ENCODE data around the gene TMEM273. TPM values are rescaled to one million over a fixed set of nuclear protein-coding genes. Genes with fewer than 3 reads are reported as not detected.

TMEM273 gene
- total RNA-seq, 4 donors from 2014 or later: 18.6 to 37.9 (median 28.8) TPM

GRCh38 chr10:49174926-49175500 is 13.2 kb downstream of the TMEM273 start:
- Histone ChIP-seq H3K27me3 (no peaks in the 10 kb centered on the region), H3K9me3 (no peaks in the 10 kb centered on the region), H3K36me3 (no peaks in the 10 kb centered on the region), H3K4me3 (no peak overlapping the region), H3K4me1 (peaks cover 0 to 17% (median 14%) of the 10 kb centered on the region in 4 donors), H3K27ac (no peak overlapping the region)
- TF ChIP-seq EP300 (IDR thresholded peaks at IDR 0.05): no peak
- no peak for TF ChIP-seq POLR2A (IDR thresholded peaks at IDR 0.05)
- TF ChIP-seq, protein P1, sequence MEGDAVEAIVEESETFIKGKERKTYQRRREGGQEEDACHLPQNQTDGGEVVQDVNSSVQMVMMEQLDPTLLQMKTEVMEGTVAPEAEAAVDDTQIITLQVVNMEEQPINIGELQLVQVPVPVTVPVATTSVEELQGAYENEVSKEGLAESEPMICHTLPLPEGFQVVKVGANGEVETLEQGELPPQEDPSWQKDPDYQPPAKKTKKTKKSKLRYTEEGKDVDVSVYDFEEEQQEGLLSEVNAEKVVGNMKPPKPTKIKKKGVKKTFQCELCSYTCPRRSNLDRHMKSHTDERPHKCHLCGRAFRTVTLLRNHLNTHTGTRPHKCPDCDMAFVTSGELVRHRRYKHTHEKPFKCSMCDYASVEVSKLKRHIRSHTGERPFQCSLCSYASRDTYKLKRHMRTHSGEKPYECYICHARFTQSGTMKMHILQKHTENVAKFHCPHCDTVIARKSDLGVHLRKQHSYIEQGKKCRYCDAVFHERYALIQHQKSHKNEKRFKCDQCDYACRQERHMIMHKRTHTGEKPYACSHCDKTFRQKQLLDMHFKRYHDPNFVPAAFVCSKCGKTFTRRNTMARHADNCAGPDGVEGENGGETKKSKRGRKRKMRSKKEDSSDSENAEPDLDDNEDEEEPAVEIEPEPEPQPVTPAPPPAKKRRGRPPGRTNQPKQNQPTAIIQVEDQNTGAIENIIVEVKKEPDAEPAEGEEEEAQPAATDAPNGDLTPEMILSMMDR (IDR thresholded peaks at IDR 0.05): no peak
- 82 to 89% methylated on average over 10 of the region's 10 CpGs for WGBS, 2 donors
- DNase-seq (ENCODE audit: low spot score in 2 of 2): no peak

GRCh38 chr10:49174261-49174925 is 13.8 kb downstream of the TMEM273 start:
- Histone ChIP-seq H3K9me3 (no peaks in the 10 kb centered on the region), H3K27me3 (no peaks in the 10 kb centered on the region), H3K4me1 (peaks cover 0 to 17% (median 14%) of the 10 kb centered on the region in 4 donors), H3K27ac (no peak overlapping the region), H3K36me3 (no peaks in the 10 kb centered on the region), H3K4me3 (no peak overlapping the region)
- 77 to 84% methylated on average over 15 of the region's 15 CpGs for WGBS, 2 donors
- TF ChIP-seq EP300 (IDR thresholded peaks at IDR 0.05) (no peak), POLR2A (IDR thresholded peaks at IDR 0.05) (no peak)
- TF ChIP-seq, protein P1 (IDR thresholded peaks at IDR 0.05): no peak
- DNase-seq (ENCODE audit: low spot score in 2 of 2): no peak

DNA sequence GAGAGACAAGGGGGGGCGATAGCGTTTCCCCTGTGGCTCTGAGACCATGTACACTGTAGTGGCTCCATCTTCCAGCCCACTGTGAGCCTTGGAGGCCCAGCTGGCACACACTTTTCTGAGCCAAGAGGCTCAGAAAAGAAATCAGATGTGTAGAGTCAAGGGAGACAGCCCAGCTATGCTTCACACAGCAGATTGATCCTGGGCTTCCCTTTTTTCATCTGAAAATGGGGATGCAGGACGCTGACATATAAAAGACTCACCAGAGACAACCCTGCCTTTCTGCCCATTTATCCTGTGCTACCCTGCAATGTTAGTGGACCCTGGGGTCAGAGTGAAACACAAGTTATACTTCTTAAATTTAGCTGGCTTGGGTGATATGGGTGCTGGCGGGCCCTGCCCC is 14.3 kb downstream of the TMEM273 start:
- Histone ChIP-seq H3K36me3 (no peaks in the 10 kb centered on the region), H3K4me1 (peaks cover 0 to 17% (median 14%) of the 10 kb centered on the region in 4 donors), H3K27me3 (no peaks in the 10 kb centered on the region), H3K27ac (no peak overlapping the region), H3K9me3 (no peaks in the 10 kb centered on the region), H3K4me3 (no peak overlapping the region)
- 82 to 93% methylated on average over 4 of the region's 4 CpGs for WGBS, 2 donors
- no peak for DNase-seq (ENCODE audit: low spot score in 2 of 2)
- no peak for TF ChIP-seq POLR2A (IDR thresholded peaks at IDR 0.05)
- TF ChIP-seq, protein P1 (IDR thresholded peaks at IDR 0.05): no peak
- TF ChIP-seq EP300 (IDR thresholded peaks at IDR 0.05): no peak

DNA sequence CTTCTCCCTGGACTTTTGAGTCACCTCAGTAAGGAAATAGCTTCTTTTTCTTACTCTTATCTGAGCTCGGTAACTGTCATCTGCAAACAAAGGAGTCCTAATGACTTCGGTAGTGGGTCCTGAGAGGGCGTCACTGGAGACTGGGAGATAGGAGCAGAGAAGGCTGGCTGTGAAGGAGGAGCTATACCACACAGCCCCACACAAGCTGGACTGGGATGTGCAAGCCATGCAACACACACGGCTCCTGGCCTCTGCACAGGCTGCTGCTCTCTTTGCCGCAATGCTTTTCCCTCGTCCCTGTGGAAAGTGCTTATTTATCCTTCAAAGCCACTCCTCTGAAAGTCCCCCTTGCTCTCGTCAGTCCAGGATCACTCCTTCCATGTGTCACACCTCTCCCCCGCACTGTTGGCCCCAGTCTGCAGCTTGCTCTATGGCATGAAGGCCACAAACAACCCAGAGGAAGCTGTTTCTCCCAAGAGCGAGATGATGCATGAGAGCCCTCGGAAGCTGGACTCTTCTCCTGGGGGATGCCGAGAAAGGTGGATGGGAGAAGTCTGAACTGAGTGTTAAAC is 14.9 kb downstream of the TMEM273 start:
- Histone ChIP-seq H3K36me3 (no peaks in the 10 kb centered on the region), H3K4me1 (peaks cover 0 to 17% (median 14%) of the 10 kb centered on the region in 4 donors), H3K9me3 (no peaks in the 10 kb centered on the region), H3K4me3 (no peak overlapping the region), H3K27me3 (no peaks in the 10 kb centered on the region), H3K27ac (no peak overlapping the region)
- DNase-seq (ENCODE audit: low spot score in 2 of 2): no peak
- no peak for TF ChIP-seq EP300 (IDR thresholded peaks at IDR 0.05)
- TF ChIP-seq, protein P1 (IDR thresholded peaks at IDR 0.05): no peak
- no peak for TF ChIP-seq POLR2A (IDR thresholded peaks at IDR 0.05)
- 93 to 94% methylated on average over 11 of the region's 11 CpGs for WGBS, 2 donors

- Histone ChIP-seq H3K9me3 (no peaks in the 10 kb centered on the region), H3K36me3 (no peaks in the 10 kb centered on the region), H3K4me1 (peaks cover 0 to 15% (median 12%) of the 10 kb centered on the region in 4 donors), H3K4me3 (no peak overlapping the region), H3K27ac (no peak overlapping the region), H3K27me3 (no peaks in the 10 kb centered on the region)
- 83 to 92% methylated on average over 2 to 3 of the region's 3 CpGs for WGBS, 2 donors
- DNase-seq (ENCODE audit: low spot score in 2 of 2): no peak
- TF ChIP-seq POLR2A (IDR thresholded peaks at IDR 0.05) (no peak), EP300 (IDR thresholded peaks at IDR 0.05) (no peak)
- TF ChIP-seq, protein P1 (IDR thresholded peaks at IDR 0.05): no peak
Observed at GRCh38 chr10:49172777-49173132, 15.4 kb downstream of the TMEM273 start.

Data from tibial nerve (tissue), 4 donors.